ENCODE measurements around the gene KRTAP24-1.

The KRTAP24-1 gene

DNA sequence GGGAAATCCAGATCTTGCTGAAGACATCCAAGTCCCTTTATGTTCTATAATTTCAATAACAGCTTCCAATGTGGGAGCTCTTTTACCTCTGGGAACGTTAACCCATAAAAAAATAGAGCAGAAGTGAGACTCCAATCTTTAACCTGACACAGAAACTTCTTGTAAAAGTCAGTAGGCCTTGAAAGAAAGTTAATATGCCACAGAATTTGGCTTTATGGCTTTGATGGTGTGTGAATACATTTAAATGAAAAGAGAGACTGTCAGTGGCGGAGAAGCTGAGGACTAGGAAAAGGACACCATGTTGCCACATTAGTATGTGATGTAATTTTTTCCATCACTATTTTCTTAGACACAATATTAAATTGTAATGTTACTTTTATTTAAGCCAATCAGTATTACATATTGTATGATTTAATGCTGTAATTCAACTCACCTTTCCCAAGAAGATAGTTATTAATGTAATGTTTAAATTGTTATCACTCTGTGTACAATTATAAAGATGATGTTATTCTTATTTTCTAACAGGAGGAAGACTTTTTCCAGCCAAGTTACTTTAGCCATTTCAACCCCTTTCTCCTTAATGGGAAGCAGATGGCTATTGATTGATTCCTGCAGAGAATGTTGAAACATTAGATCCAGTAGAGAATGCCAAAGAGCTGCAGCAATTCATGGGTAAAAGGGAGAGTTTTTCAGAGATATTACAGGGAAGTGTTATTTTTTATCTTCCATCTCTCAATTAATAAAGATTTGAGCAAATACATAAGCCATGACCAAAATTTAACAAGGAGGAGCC, 49.3 kb downstream of the KRTAP24-1 start:
- DNase-seq: no peak

DNA sequence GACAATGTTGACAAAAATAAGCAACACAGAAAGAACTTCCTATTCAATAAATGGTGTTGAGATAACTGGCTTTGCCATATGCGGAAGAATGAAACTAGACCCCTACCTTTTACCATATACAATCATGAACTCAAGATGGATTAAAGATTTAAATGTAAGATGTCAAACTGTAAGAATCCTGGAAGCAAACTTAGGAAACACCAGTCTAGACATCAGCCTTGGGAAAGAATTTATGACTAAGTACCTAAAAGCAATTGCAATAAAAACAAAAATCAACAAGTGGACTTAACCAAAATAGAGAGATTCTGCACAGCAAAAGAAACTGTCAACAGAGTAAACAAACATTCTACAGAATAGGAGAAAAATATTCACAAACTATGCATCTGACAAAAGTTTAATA, 50.7 kb downstream of the KRTAP24-1 start:
- no peak for DNase-seq

Measured in right forelimb (tissue), 1 donor.